ENCODE results near the gene ENTPD2.
"Not testable (repeated sequence)": the region's sequence is repeated elsewhere in the genome, so short reads cannot be mapped to it uniquely, and the experiment has no call there.

ENTPD2 gene

GRCh38 chr9:137048655-137049543 is 5.0 kb downstream of the ENTPD2 start:
- in situ Hi-C loops (cut with HindIII; ENCODE audit: low sequenced_read_pairs): no loop called here

- in situ Hi-C loops (cut with HindIII; ENCODE audit: low sequenced_read_pairs): no loop called here
Measured at GRCh38 chr9:137046088-137046787, 7.6 kb downstream of the ENTPD2 start, which contains the start of gene NPDC1. Gene NPDC1, minus strand, starts transcription at chr9:137046177. Its CDS starts 188 bp downstream, at chr9:137045989.

GRCh38 chr9:137045294-137046087 is 8.4 kb downstream of the ENTPD2 start:
- in situ Hi-C loops (cut with HindIII; ENCODE audit: low sequenced_read_pairs): no loop called here

- in situ Hi-C loops (cut with HindIII; ENCODE audit: low sequenced_read_pairs): no loop called here
Measured at GRCh38 chr9:137044502-137045177, 9.2 kb downstream of the ENTPD2 start.

- in situ Hi-C loops (cut with HindIII; ENCODE audit: low sequenced_read_pairs): no loop called here
Measured at GRCh38 chr9:137044037-137044436, 9.8 kb downstream of the ENTPD2 start.

DNA sequence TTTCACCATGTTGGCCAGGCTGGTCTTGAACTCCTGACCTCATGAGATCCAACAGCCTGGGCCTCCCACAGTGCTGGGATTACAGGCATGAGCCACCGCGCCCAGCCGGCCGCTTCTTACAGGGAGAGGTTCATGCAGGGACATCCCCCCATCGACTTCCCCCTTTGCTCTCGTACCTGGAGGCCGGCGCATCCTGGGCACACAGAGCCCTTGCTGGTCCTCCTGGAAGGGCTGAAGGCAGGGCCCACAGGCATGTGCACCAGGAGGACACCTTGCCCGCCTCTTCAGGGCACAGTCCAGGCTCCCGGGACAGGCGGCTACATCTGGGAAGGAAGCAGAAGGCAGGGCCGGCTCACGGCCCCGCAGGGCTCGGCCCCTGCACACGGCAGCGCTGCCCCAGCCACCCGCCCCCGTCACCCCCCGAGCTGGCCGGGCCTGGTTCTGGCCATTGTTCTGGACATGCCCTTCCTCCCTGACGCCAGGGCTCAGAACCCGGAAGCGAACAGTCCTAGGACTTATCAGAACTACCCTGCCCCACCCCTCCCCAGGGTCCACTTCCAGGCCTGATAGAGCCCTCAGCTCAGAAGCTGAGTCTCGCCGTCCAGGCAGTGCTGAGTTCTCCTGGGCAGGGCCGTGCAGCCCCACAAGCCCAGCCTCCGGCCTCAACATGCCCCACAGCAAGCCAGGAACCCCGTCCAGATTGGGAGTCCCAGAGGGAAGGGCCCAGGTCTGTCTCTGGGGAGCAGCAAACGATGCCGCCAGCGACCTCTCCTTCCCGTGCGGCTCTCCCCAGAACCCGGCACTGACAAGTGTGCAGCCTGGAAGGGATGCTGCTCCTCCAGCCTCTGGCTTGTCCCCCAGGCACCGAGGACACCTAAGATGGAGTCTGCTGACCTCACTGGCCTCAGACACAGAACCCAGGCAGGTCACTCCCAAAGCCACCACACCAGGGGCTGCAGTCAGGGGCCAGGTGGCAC is 10.8 kb downstream of the ENTPD2 start:
- in situ Hi-C loops (cut with HindIII; ENCODE audit: low sequenced_read_pairs): no loop called here

DNA sequence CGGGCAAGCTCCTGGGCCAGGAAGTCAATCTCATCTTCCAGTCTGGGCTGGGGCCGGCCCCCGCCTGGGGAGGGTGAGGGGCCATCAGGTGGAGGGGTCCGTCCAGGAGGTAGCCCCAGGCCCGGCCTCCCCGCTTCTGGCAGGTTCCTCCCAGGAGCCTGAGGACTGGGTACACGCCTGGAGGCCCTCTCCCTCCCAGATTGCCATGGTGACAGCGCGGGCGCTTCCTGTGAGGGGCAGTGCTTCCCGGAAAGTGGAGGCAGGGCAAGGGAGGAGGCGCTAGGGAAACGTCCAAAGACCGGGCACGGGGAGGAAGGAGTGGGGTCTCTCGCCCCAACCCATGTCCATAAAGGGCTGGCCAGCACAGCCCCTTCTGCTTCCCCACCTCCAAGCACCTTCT is 12.7 kb downstream of the ENTPD2 start:
- in situ Hi-C loops (cut with HindIII; ENCODE audit: low sequenced_read_pairs): no loop called here

GRCh38 chr9:137040568-137040967 is 13.3 kb downstream of the ENTPD2 start:
- in situ Hi-C loops (cut with HindIII; ENCODE audit: low sequenced_read_pairs): no loop called here

GRCh38 chr9:137039611-137040366 is 14.1 kb downstream of the ENTPD2 start:
- in situ Hi-C loops (cut with HindIII; ENCODE audit: low sequenced_read_pairs): no loop called here

- in situ Hi-C loops (cut with HindIII; ENCODE audit: low sequenced_read_pairs): no loop called here
Measured at GRCh38 chr9:137038916-137039315, 14.9 kb downstream of the ENTPD2 start.

- in situ Hi-C loops (cut with HindIII; ENCODE audit: low sequenced_read_pairs): no loop called here
Measured at GRCh38 chr9:137037483-137037882, 16.4 kb downstream of the ENTPD2 start.

DNA sequence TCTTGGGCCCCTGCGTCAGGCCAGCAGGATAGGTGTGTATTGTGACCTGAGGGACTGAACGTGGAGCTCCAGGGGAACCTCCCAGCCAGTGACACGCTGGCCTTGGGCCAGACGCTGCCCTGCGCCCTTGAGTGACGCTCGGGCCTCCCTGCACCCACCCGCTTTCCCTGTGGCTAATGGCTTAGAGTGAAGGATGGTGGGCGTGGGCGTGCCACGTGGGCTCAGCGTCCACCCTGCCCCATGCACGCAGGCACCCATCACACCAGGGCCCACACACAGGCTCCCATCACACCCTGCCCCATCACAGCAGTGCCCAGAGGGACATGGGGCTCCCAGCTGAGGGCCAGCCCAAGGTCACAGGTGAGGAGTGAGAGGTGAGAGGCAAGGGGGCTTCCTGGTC is 16.8 kb downstream of the ENTPD2 start:
- in situ Hi-C loops (cut with HindIII; ENCODE audit: low sequenced_read_pairs): no loop called here

- in situ Hi-C loops (cut with HindIII; ENCODE audit: low sequenced_read_pairs): no loop called here
Measured at GRCh38 chr9:137035937-137036336, 17.9 kb downstream of the ENTPD2 start.

DNA sequence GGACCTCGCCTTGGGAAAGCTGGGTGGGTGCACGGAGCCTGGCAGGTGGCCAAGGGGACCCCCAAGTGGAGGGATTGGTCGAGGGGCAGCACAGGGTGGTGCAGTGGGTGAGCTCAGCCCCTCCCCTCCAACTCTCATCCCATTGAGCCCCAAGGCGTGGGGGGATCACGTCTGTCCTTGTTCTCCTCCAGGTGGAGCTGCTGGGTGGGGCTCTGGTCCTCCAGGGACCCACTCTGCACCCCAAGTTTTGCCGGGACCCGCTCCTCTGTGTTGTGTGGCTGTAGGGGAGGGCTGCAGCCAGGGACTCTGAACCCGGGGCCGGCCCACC is 18.4 kb downstream of the ENTPD2 start:
- in situ Hi-C loops (cut with HindIII; ENCODE audit: low sequenced_read_pairs): no loop called here

- in situ Hi-C loops (cut with HindIII; ENCODE audit: low sequenced_read_pairs): no loop called here
Measured at GRCh38 chr9:137034709-137035506, 19.0 kb downstream of the ENTPD2 start.

DNA sequence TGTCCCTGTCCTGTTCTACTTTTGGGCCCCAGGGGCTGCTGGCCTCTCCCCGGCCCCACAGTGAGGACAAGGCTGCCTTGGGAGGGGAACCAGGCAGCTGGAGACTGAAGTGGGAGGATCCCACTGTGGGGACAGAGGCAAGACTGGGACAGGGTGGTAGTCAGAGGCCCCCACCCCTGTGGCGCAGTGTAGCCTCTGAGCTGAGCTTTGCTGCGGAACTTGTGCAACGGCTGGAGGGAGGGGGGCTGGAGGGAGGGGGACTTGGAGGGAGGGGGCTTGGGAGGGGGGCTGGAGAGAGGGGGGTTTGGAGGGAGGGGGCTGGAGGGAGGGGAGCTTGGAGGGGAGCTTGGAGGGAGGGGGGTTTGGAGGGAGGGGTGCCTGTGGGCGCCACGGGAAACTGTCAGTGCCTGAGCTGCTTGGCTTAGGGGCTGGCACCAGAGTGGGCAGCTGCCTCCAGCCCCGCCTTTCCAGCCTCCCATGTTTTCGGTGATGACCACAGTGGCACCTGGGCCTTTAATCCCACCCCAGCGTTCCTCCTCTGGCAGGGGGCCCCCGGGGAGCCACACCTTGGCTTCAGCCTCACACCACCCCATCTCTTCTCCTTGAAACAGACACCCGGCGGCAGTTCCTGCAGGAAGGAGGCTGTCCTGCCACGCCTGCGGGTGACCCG is 19.7 kb downstream of the ENTPD2 start:
- in situ Hi-C loops (cut with HindIII; ENCODE audit: low sequenced_read_pairs): no loop called here

DNA sequence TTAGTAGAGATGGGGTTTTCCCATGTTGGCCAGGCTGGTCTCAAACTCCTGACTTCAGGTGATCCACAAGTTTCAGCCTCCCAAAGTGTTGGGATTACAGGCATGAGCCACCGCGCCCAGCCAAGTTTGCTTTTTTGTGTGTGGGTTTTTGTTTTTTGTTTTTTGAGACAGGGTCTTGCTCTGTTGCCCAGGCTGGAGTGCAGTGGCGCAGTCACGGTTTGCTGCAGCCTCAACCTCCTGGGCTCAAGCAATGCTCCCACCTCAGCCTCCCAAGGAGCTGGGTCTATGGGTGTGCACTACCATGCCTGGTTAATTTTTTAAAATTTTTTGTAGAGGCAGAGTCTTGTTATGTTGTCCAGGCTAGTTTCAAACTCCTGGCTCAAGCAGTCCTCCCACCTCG is 20.4 kb downstream of the ENTPD2 start:
- in situ Hi-C loops (cut with HindIII; ENCODE audit: low sequenced_read_pairs): not testable (repeated sequence)

GRCh38 chr9:137032858-137033257 is 21.0 kb downstream of the ENTPD2 start:
- in situ Hi-C loops (cut with HindIII; ENCODE audit: low sequenced_read_pairs): no loop called here
